ENCODE measurements around the gene AGRP.
"Not testable (repeated sequence)": the region's sequence is repeated elsewhere in the genome, so short reads cannot be mapped to it uniquely, and the experiment has no call there.

Gene AGRP, protein sequence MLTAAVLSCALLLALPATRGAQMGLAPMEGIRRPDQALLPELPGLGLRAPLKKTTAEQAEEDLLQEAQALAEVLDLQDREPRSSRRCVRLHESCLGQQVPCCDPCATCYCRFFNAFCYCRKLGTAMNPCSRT

DNA sequence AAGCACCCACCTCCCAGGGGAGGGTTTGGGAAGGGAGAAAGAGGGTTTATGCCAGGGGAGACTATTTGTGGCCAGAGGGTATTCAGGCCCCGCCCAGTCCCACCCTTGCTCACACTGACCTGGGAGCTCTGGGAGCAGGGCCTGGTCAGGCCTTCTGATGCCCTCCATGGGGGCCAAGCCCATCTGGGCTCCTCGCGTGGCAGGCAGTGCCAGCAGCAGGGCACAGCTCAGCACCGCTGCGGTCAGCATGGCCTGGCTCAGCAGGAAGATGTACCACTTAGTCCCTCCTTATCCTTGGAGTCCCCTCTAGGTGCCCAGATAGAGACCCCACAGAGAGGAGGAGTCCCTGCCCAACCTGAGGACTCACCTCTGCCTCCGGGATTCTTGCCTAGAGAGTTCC is at the start of gene AGRP:
AGRP (minus strand) TSS at position 398 of the 400 bp plus-strand sequence; CDS start at position 249, 149 bp downstream.
- DNase-seq, result no peak

DNA sequence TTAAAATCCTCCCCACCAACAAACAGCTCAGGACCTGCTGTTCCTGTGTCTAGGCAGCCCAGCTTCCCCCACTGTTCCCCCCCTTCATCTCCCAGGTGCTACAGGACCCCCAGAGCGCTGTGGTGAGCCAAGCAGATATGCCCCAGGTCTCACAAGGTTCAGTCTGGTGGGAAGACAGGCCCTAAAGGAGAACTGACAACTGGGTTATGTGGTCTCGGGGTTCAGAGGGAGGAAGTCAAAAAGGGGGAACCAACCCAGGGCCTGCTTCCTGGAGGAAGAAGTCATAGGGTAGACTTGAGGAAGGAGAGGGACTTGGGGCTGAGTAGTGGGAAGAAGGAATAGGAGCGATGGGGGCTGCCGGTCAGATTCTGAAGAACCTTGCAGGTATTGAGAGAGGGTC is 47.9 kb upstream of the AGRP start:
- DNase-seq, result no peak

DNA sequence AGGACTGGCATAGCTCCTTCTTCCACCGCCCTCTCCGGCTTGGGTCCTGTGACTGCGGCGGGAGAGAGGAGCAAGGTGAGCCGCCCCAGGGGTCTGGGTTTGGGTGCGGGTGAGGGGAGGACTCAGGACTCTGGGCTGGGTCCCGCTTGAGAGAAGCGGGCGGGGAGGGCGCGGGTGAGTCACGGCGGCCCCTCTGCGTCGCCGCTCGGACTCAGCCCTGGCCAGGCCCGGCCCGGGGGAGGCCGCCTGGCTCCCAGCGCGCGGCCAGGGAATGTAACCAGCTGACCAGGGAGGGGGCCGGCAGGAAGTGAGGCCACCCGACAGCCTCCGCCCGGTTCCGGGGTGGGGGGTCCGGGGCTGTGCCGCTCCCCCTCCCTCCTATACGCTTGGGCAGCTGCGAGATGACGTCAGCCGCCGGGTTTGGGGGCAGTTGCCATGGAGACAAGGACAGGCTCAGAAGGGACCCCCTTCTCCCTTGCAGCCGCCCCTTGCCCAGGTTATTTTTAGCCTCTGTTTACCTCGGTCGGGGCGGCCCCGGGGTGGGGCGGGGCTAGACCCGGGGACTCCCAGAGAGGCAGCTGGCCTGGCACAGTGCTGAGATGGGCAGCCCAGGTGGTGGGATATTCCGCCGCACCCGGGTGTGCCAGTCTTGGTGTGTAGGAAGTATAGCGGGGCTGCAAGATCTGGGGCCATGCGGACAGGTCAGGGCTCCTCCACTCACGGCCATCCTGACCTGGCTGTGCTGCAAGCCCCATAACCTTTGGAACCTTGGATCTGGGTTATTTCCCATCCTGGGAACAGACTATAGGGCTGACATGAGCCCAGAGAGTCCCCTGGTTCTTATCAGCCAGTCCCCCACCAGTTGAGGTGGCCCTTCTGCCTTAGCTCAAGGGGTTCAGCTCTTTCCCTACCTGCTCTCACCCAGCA is 46.9 kb upstream of the AGRP start:
- DNase-seq, result no peak

DNA sequence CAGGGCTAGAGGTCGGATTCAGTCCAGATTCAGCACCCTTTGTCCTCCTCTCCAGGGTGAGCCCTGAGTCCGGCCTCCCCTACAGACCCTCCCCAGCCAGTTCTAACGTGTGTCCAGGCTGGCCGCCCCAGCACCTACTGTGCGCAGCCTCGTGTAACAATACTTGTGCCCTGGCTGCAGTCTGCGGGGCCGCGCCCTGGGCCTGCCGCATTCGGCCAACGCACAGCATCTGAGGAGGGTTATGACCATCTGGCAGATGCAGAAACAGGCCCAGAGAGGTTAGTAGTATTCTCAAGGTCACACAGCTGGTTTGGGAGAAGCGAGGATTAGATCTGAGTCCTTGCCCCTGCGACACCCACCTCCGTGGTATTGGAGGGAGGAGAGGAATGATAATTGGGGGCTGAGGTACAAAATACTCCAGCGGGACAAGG is 46.2 kb upstream of the AGRP start:
- DNase-seq, result no peak

DNA sequence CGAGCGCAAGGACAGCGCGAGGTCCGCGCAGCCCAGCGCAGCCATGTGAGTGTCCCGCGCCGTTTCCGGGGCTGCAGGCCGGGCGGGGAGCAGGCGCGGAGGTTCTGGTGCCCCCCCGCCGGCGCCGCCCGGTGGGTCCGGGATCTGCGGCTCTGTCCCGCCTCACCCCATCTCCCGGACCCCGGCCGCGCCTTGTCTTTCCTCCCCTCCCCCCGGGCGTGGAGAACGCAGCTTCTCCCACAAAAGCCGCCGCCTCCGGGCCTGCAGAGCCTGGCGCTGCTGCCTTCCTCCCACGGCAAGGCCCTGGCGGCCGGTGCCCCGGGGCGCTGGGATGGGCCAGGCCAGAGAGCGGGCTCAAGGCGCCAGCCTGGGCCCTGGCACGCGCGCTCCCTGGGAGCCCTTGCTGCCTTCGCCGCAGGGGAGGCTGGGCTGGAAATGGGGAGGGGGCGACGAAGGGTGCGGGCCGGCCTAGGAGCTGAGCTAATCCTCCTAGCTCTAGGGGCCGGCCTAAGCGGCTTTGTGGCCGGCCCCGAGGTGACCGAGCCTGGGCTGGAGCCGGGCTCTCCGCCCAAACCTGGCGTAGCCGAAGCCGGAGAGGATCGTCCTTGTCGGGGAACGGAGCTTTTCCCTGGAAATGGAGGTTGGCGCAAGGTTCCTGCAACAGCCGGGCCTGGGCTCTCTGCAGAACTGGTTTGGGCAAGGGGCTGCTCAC is 45.7 kb upstream of the AGRP start:
- DNase-seq, result no peak

DNA sequence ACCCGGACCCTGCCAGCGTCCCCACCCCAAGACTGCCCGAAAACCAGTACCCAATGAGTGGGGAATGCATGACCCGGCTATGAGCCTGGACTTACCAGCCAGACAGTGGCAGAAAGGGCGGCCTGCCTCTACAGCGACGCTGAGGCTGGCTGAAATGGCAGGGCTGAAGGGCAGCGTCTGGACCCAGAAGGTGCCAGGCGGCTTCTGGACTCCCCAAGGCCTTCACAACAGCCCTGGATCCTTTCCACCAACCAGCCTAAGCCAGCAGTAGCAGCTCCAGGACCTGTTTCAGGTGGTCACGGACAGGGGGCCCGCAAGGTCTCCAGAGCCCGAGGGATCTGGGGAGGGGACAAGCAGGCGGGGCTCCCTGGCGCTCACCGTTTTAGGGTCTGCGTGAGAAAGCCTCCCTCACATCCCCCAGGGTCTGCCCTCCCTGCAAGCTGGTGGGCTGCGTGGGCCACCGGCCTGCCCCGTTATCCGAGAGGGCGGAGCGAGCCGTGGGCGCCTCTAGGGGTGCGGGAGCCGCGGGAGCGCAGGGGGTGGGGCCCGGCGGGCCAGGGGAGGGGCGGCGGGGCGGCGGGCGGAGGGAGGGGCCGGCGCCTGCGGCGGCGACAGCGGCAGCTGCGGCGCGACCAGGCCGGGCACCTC is 45.0 kb upstream of the AGRP start, which contains the start of gene RIPOR1:
RIPOR1 (plus strand) TSS at position 608 of the 648 bp plus-strand sequence. CDS start 9,618 bp downstream, outside the sequence.
- peak in 1 of 2 donors; percentile 36 for DNase-seq

DNA sequence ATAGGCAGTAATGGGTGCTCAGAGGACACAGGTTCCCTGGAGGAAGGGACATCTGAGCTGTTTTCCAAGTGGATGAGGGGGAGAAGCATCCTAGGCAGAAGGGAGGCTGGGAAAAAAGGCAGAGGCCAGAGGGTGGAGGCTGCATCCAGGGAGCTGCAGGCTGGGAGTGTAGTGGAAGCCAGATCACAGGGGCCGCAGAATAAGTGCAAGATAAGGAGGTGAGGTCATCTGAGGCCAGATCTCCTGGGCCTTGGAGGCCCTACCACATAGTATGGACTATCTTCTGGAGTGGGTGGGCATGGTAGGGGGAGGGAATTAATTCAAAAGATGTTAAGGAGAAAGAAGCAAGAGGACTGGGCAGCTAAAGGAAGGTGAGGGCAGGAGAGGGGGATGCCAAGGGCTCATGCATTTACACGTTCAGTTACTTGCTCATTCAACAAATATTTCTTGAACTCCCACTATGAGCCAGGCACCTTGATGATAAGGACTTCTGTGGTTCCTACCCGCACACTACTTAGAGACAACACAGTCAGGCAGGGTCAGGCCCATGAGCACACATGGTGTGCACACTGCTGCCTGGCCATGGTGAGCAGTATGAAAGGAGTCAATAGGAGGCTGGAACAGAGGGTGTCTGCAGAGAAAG is 42.9 kb upstream of the AGRP start:
- DNase-seq, result no peak

DNA sequence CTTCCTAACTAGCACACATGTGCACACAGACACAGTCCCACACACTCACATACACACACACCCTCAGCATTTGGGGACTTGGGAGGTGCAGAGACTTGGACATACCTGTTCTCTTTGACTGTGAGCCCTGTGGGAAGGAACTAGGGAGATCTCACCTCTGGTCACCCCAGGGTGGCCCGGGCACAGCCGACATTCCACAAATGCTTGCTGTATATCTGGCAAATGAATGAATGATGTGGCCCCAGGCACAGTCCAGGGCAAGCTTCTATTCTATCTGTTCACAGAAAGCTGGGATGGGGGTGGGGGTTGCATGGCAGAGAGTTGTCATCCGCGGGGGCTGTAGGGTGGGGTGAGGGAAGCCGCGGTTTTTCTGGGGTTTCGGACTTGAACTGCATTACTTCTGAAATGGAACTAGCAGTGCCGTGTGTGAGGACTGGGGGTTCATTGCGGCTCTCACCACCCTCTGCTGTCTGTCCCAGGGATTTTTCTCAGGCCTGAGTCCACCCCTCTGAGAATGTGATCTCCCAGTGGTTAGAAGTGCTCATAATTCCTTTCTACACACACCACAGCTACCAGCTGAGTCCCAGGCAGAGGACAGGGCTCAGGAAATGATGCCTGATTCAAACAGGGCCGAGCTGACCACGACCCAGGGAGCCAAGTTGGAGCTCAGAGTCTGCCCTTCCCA is 42.0 kb upstream of the AGRP start:
- DNase-seq, result no peak

DNA sequence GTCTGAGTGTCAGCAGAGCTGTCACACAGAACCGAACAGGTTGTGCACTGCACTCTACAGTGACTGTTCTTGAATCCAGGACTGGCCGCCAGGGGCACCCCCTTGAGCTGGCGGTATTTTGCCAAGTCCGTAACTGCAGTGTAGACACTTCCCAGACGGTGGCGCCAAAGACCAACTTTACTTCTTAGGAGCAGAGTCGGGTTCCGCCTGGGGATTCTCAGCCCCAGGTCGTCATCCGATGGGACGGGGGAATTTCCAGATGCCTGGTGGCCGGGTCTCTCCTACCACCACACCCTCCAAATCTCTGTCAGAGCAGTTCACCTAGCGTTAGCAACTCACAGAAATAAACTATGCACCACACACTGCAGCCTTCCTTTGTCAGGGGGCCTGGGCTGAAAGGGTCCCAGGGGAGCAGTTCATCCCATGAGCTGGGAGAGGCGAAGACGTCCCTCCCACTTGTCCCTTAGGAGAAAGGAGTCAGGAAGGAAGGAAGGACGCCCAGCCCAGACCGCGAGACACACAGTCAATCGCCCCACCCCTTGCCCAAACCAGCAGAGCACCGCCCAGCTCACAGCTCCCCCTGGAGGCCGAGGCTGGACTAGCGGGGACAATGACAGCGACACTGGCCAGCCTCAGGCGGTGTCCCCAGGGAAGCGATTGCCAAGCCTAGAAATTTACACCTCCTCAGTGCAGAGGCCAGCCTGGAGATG is 37.9 kb upstream of the AGRP start:
- DNase-seq, result peak; percentile 99 to 100

DNA sequence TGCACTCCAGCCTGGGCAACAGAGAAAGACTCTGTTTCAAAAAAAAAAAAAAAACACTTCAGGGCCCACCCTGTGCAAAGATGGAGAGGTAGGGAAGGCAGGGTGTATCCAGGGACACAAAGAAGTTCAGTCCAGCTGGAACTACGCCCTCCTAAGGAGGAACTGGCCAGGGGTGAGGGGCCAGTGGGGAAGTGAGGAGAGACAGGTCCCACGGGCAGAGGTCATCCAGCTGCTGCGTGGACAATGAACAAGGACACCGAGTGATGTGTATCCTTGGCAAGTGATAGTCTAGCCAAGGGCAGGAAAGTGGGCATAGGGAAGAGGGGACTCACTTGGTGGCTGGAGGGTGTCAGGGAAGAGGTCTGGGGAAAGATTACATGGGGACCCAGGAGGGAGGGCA is 35.9 kb upstream of the AGRP start:
- DNase-seq, result no peak

DNA sequence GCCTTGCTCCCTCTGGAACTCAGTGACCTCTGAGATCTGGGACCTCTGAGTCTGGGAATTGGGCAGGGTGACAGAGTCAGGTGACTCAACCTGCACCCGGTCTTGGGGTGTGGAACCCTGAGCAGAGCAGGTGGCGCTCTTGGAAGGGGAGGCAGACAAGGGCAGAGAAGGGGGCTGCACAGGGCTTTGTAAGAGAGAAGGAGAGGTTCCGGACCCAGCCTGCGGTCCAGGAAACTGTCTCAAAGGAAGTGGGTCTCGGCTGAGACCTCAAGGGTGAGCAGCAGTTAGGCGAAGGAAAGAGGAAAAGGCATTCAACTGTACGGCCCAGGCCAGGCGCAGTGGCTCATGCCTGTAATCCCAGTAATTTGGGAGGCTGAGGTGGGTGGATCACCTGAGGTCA is 35.3 kb upstream of the AGRP start:
- DNase-seq, result no peak

DNA sequence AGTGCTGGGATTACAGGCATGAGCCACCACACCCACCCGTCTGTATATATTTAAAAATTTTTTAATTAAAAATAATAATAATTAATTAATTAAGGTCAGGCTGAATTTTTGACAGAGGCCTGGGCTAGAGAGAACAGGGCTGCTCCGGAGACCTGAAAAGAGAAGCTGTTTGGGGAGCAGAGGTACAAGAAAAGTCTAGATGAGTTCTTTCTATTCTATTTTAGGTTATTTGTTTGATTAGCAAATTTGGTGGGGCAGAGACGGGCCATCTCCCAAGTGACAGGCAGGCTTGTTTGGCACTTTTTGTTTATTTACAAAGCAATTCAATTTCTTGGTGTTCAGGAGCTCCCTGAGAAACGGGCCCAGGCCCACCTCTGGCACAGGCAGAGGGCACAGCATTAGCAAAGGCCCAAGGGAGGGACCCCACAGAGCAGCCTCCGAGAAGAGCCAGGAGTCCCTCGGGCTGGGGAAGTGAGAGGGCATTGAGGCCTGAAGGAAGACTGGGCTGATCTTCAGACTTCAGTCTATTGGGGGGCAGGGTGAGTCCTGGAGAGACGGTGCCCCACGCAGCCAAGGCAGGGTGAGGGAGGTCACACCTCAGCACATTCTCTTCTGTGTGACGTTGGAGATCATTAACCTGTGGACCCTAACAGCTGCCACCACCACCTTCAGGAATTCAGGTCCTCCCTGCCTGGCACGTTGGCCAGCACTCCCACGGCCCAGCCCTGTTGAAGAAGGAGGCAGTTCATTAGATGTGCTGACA is 34.5 kb upstream of the AGRP start:
- DNase-seq, result no peak

DNA sequence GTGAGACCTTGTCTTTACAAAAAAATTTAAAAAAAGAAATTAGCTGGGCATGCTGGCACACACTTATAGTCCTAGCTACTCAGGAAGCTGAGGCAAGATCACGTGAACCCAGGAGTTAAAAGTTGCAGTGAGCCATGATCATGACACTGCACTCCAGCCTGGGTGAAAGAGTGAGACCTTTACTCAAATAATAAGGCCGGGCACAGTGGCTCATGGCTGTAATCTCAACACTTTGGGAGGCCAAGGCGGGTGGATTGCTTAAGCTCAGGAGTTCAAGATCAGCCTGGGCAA is 33.8 kb upstream of the AGRP start:
- no peak for DNase-seq

DNA sequence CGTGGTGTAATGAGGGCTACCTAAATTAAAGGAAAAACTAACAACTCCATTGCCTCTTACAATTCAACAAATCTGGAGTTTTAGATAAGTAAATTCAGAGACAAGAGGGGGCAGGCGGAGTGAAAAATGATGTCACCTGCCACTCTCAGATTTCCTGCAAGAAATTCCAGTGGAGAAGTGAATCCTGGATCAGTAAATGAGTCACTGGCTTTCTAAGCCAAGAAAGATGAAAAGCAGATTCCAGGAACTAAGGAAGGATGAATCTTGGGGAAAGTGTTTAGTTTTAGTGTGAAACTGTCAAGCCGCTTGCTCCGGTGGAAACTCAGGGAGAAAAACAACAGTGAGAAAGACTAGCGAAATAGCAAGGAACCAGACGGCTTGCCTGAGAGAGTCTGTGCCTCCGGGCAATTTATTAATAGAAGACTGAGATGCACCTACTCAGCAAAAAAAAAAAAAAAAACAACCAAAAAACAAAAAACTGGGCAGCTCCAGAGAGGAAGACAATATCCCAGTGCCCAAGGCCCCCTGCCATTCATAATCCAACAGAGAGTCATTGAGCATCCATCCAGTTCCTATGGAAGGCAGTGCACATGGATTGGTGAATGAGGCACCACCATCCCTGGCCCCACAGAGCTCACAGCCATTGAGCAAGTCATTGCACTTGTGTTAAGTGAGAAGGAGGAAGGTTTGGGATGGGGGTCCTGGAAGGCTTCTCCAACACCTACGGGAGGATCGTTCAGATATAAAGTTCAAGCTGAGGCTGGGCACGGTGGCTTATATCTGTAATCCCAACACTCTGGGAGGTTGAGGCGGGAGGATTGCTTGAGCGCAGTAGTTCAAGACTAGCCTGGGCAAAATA is 33.2 kb upstream of the AGRP start:
- DNase-seq, result no peak

DNA sequence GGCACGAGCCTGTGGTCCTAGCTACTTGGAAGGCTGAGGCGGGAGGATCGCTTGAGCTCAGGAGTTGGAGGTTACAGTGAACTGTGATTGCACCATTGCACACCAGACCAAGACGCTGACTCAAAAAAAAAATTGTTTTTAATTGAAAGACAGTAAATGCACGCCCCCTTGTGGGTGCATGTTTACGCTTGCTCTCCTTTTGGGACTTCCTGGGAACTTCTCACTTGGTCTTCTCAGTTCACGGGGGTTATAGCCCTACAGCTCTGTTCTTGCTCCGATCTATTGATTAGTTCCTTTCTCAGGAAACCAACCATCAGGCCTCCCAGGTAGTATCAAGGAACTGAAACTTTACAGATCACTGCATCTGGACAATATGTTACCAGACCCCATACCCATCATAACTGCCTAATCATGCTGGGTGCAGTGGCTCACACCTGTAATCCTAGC is 31.1 kb upstream of the AGRP start:
- DNase-seq, result peak; percentile 75

DNA sequence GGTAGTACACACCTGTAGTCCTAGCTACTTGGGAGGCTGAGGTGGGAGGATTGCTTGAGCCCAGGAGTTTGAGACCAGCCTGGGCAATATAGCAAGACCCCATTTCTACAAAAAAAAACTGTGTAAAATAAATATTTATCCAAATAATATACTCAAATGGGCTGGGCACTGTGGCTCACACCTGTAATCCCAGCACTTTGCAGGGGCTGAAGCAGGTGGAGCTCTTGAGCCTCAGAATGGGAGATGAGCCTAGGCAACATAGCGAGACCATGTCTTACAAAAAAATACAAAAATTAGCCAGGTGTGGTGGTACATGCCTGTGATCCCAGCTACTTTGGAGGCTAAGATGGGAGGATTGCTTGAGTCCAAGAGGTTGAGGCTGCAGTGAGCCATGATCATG is 30.5 kb upstream of the AGRP start:
- not testable (repeated sequence) for DNase-seq

DNA sequence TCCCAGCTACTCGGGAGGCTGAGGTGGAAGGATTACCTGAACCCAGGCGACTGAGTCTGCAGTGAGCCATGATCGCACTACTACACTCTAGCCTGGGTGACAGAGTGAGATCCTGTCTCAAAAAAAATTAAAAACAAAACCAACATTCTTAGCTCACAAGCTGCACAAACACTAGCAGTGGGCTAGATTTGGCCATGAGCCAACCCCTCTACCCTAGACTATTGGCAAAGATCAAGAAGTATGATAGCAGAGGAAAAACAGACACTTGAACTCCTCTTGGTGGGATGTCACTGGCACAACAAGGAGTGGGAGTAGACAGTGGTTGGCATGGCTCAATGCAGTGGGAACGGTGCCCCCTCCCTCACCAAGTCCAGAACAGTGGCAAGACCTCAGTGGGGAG is 25.7 kb upstream of the AGRP start:
- DNase-seq, result no peak

DNA sequence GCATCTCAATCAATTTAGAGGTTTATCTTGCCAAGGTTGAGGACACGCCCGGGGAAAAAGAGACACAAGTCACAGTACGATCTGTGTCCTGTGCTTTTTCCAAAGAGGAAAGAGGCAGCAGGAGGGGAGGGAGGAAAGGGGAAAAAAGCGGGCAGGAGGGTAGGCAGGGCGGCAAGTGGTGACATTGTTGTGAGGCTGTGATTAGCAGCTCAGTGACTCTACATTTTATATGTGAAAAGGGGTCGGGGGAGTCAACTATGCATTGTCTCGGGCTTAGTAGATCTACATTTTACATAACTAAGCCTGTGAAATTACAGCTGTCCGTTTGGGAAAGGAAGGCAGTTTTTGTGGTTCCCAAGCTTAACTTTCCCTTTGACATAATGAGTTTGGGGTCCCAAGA is 23.1 kb upstream of the AGRP start:
- no peak for DNase-seq
